GM12878 (cell line): ENCODE measurements around the gene CHRDL2. TPM values are rescaled to one million over a fixed set of nuclear protein-coding genes. Genes with fewer than 3 reads are reported as not detected.

ENCODE experiments used
- ATAC-seq: fragments of 200-7000 bp; cut with Tn5 transposase; 3 replicates; pipeline ENCODE4 v1.9.1; 2020; ENCODE audit warnings: mild to moderate bottlenecking, moderate library complexity
- BruUV-seq: library from RNA; stranded (reverse); fragments of 400-500 nt; replicated peaks from 2 replicates; lab custom pipeline; 2021; lab: Mats Ljungman, UMichigan
- CTCF ChIA-PET: fragments of 300-600 bp; sonication (Branson Sonifier 250); formaldehyde crosslinking; extraction: SDS; loops from one replicate; lab custom pipeline; 2021; ENCODE audit warnings: inconsistent platforms; lab: Yijun Ruan, JAX
- POLR2A ChIA-PET: fragments of 350-600 bp; formaldehyde crosslinking; extraction: SDS; loops from one replicate; lab custom pipeline; 2021; ENCODE audit warnings: inconsistent platforms; lab: Charles Lee
- RAD21 ChIA-PET: fragments of 300-600 bp; sonication (Branson Sonifier 250); formaldehyde crosslinking; loops from one replicate; lab custom pipeline; 2023; ENCODE audit warnings: antibody characterized with exemption; ENCODE audit not compliant: unreplicated experiment; lab: Charles Lee
- SMC1A ChIA-PET: fragments of 300-600 bp; sonication (Branson Sonifier 250); formaldehyde crosslinking; loops from one replicate; lab custom pipeline; 2023; ENCODE audit not compliant: unreplicated experiment, uncharacterized antibody; lab: Charles Lee
- DNase-seq: peaks from one replicate; pipeline ENCODE4 v3.0.0-alpha.2; 2011; ENCODE audit warnings: low read depth, low spot score
- FAIRE-seq: peaks from 3 replicates; lab custom pipeline; 2011; peaks lifted over from hg19 to GRCh38; lab: Jason Lieb, UNC
- H2AFZ ChIP-seq: 2 replicates; pipeline ENCODE4 v1.6.0; 2011; ENCODE audit warnings: low read depth, low read length, control low read depth; ENCODE audit not compliant: control insufficient read depth
- H3K27ac ChIP-seq: 2 replicates; pipeline ENCODE4 v1.5.1; 2011; ENCODE audit warnings: control low read depth; ENCODE audit not compliant: control insufficient read depth, insufficient read depth
- H3K27me3 ChIP-seq, 2 experiments: replicated peaks in 1 of 2; 2 replicates each; pipeline versions ENCODE4 v1.6.0 to v1.6.1; 2011; ENCODE audit warnings: low read length in 1 of 2; ENCODE audit not compliant: control insufficient read depth in 2 of 2, insufficient read depth in 2 of 2
- H3K36me3 ChIP-seq, 2 experiments: 2 replicates each; pipeline ENCODE4 v1.5.1; 2011; ENCODE audit warnings: low read length in 1 of 2; ENCODE audit not compliant: control insufficient read depth in 2 of 2, insufficient read depth in 2 of 2
- H3K4me1 ChIP-seq: 2 replicates; pipeline ENCODE4 v1.6.1; 2011; ENCODE audit warnings: mild to moderate bottlenecking, low read length, moderate library complexity, mixed read lengths; ENCODE audit not compliant: control insufficient read depth, insufficient read depth
- H3K4me2 ChIP-seq: 2 replicates; pipeline ENCODE4 v1.6.0; 2011; ENCODE audit warnings: control low read depth; ENCODE audit not compliant: control insufficient read depth, insufficient read depth
- H3K4me3 ChIP-seq: fragments of 200-600 bp; sonication (generic); 2 replicates; pipeline ENCODE4 v1.5.1; 2016
- H3K79me2 ChIP-seq: 2 replicates; pipeline ENCODE4 v1.6.0; 2011; ENCODE audit warnings: low read length; ENCODE audit not compliant: control insufficient read depth, insufficient read depth
- H3K9ac ChIP-seq: 2 replicates; pipeline ENCODE4 v1.8.0; 2011; ENCODE audit warnings: low read length, control low read depth, mixed read lengths; ENCODE audit not compliant: control insufficient read depth, insufficient read depth
- H3K9me3 ChIP-seq: replicated peaks from 3 replicates; pipeline ENCODE4 v1.5.1; 2011; ENCODE audit warnings: mild to moderate bottlenecking, low read length; ENCODE audit not compliant: control insufficient read depth, insufficient read depth
- H4K20me1 ChIP-seq: 2 replicates; pipeline ENCODE4 v1.6.0; 2011; ENCODE audit not compliant: control insufficient read depth, insufficient read depth
- ATF2 ChIP-seq: IDR thresholded peaks from 2 replicates; pipeline ENCODE4 v1.6.1; 2012; ENCODE audit warnings: low read length, inconsistent platforms
- CBX5 ChIP-seq: sonication (generic); IDR thresholded peaks from 2 replicates; pipeline ENCODE4 v1.6.1; 2016; ENCODE audit warnings: low read depth, moderate library complexity, mild to moderate bottlenecking, inconsistent platforms
- CHD4 ChIP-seq: fragments of 200-600 bp; sonication (generic); IDR thresholded peaks from 2 replicates; pipeline ENCODE4 v1.6.1; 2016; ENCODE audit warnings: mild to moderate bottlenecking
- IKZF2 ChIP-seq, 2 experiments: fragments of 450-650 bp; IDR thresholded peaks; 2 replicates each; pipeline ENCODE4 v1.6.1; 2017; ENCODE audit warnings: mild to moderate bottlenecking in 2 of 2, moderate library complexity in 2 of 2
- IRF4 ChIP-seq: IDR thresholded peaks from 2 replicates; pipeline ENCODE4 v1.6.1; 2011; ENCODE audit warnings: low read depth, low read length
- LARP7 ChIP-seq: fragments of 450-650 bp; IDR thresholded peaks from 2 replicates; pipeline ENCODE4 v1.6.1; 2017; ENCODE audit warnings: mild to moderate bottlenecking
- PAX8 ChIP-seq: fragments of 450-650 bp; IDR thresholded peaks from 2 replicates; pipeline ENCODE4 v1.6.1; 2017; ENCODE audit warnings: mild to moderate bottlenecking, moderate library complexity
- RAD51 ChIP-seq: fragments of 450-650 bp; IDR thresholded peaks from 2 replicates; pipeline ENCODE4 v1.6.1; 2016; ENCODE audit warnings: moderate library complexity, mild to moderate bottlenecking, inconsistent platforms
- SMARCA5 ChIP-seq: fragments of 450-650 bp; IDR thresholded peaks from 2 replicates; pipeline ENCODE4 v1.6.1; 2017; ENCODE audit warnings: mild to moderate bottlenecking
- TARDBP ChIP-seq: IDR thresholded peaks from 2 replicates; pipeline ENCODE4 v1.6.1; 2016; ENCODE audit warnings: borderline replicate concordance
- TCF12 ChIP-seq: IDR thresholded peaks from 2 replicates; pipeline ENCODE4 v1.6.1; 2011; ENCODE audit warnings: low read depth, mild to moderate bottlenecking, low read length
- TCF3 ChIP-seq: IDR thresholded peaks from 2 replicates; pipeline ENCODE4 v1.6.1; 2012; ENCODE audit warnings: low read depth, mild to moderate bottlenecking, low read length, borderline replicate concordance; ENCODE audit not compliant: insufficient read depth
- ZZZ3 ChIP-seq: IDR thresholded peaks from 2 replicates; pipeline ENCODE4 v1.6.1; 2011; ENCODE audit warnings: low read depth; ENCODE audit not compliant: control insufficient read depth, insufficient read length
- WGBS: methylation state at CpG from one replicate; pipeline ENCODE4 v1.1.6; 2016; ENCODE audit warnings: low lambda C conversion rate; ENCODE audit not compliant: insufficient replicate concordance, insufficient coverage; ENCODE audit errors: missing lambda C conversion rate; 5-methylcytosine and 5-hydroxymethylcytosine counted together
- in situ Hi-C: fragments of 300-500 bp; cut with MboI; formaldehyde crosslinking; loops from 9 replicates; pipeline ENCODE4 v1.14.3; 2018; ENCODE audit warnings: mixed read lengths
- intact Hi-C: fragments of 100-400 bp; cut with micrococcal nuclease; formaldehyde crosslinking; loops from one replicate; pipeline ENCODE4 v1.14.2; 2022; ENCODE audit not compliant: unreplicated experiment
- polyA plus RNA-seq, 11 experiments: library from polyadenylated mRNA; depleted of rRNA in 4 of 11; unstranded in 6 of 11; stranded (reverse) in 5 of 11; fragments of >200 nt; fragmentation: Nextera tagmentation in 4 of 11; fragmentation: Illumina TruSeq in 1 of 11; extraction: Ambion mirVana in 4 of 11; extraction: Trizol in 1 of 11; gene quantifications; 1 replicate in 1 of 11; 2 replicates in 10 of 11; pipeline versions ENCODE4 v1.2.1 to v1.2.3, GENCODE V29; 2011 to 2016; ENCODE audit warnings: inconsistent platforms in 2 of 11, missing spikeins in 2 of 11, low read depth in 1 of 11
- total RNA-seq, 4 experiments: library from RNA; depleted of rRNA in 3 of 4; stranded (reverse); fragments of >200 nt in 3 of 4; fragmentation: Illumina TruSeq in 1 of 4; extraction: Trizol in 1 of 4; gene quantifications; 2 replicates each; pipeline versions ENCODE4 v1.2.1 to v1.2.3, GENCODE V29; 2013 to 2021

CHRDL2 gene
- total and polyA plus RNA-seq, 10 of the 15 experiments (the other 5 are each of a cell fraction or from before 2014, with no cell fraction given), result not detected

GRCh38 chr11:74720596-74721478 lies 10.4 kb downstream of the CHRDL2 start:
- in situ Hi-C loops, result loop anchor here (10.0 kb wide), 1 partner anchor 266 kb away; no protein-coding TSS in a partner anchor
- no peaks in the 10 kb centered on the region for H3K79me2 ChIP-seq
- peaks cover 0 to 3% of the 10 kb centered on the region in 2 experiments; a peak in 3 of 4 replicates for H3K27me3 ChIP-seq
- TF ChIP-seq TCF12 (no peak), TCF3 (no peak), CHD4 (no peak), SMARCA5 (no peak), RAD51 (no peak), ZZZ3 (no peak), PAX8 (no peak), TARDBP (no peak), ATF2 (no peak), CBX5 (no peak), IKZF2 (IDR thresholded peaks at IDR 0.05) (no peak), IRF4 (no peak), LARP7 (no peak)
- no peak for DNase-seq
- H3K9me3 ChIP-seq, result no peaks in the 10 kb centered on the region
- ATAC-seq, result no peak
- H3K4me3 ChIP-seq, result no peak overlapping the region
- H4K20me1 ChIP-seq, result no peaks in the 10 kb centered on the region
- no TSS peak for BruUV-seq
- ChIA-PET CTCF (interaction anchor here (0.5 to 1.0 kb wide), 2 partner anchors 18 to 1444 kb away, joined by 3 to 6 read pairs; no protein-coding TSS in a partner anchor), RAD21 (no interaction called here), SMC1A (no interaction called here), POLR2A (interaction anchor here (0.5 kb wide), 1 partner anchor 373 kb away, joined by 4 read pairs; no protein-coding TSS in a partner anchor)
- no peaks in the 10 kb centered on the region for H3K36me3 ChIP-seq
- no peak overlapping the region for H2AFZ ChIP-seq
- WGBS, result 44% methylated on average over 17 of the region's 17 CpGs
- no peaks in the 10 kb centered on the region for H3K4me1 ChIP-seq
- no peak overlapping the region for H3K9ac ChIP-seq
- no peak for FAIRE-seq
- intact Hi-C loops, result no loop called here
- no peak overlapping the region for H3K4me2 ChIP-seq
- H3K27ac ChIP-seq, result no peak overlapping the region
